NCI-H526 (cell line): Measurements from ENCODE around the gene ELP4.

Source experiments
- DNase-seq, 2 experiments: peaks; one replicate each; lab custom pipeline; 2025; lab: John Stamatoyannopoulos, UW

ELP4 gene

DNA sequence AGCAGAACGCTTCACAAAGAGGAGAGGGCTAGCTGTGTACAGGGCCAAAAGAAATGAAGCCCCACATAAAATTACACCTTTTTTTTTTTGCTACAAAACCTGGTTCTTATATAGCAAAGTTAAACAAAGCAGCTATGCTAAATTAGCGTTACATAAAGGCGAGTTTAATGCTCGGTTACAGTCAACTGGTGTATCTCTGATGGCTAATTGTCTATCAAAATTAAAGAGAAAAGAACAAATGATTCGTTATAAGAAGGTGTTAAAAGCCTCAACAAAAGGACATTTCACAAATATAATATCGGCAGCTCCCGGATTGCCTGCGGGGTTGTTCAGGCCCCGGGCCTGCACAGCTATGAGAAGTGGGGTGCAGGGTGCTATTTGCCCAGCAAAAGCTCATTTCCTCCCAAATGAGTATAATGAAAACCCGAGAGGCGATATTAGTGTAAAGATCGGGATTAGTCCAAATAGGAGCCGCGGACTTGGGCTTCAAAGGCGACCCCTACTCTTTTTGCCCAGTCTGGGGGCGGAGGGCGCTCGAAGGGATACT, 314.8 kb downstream of the ELP4 start:
- DNase-seq, result no peak

DNA sequence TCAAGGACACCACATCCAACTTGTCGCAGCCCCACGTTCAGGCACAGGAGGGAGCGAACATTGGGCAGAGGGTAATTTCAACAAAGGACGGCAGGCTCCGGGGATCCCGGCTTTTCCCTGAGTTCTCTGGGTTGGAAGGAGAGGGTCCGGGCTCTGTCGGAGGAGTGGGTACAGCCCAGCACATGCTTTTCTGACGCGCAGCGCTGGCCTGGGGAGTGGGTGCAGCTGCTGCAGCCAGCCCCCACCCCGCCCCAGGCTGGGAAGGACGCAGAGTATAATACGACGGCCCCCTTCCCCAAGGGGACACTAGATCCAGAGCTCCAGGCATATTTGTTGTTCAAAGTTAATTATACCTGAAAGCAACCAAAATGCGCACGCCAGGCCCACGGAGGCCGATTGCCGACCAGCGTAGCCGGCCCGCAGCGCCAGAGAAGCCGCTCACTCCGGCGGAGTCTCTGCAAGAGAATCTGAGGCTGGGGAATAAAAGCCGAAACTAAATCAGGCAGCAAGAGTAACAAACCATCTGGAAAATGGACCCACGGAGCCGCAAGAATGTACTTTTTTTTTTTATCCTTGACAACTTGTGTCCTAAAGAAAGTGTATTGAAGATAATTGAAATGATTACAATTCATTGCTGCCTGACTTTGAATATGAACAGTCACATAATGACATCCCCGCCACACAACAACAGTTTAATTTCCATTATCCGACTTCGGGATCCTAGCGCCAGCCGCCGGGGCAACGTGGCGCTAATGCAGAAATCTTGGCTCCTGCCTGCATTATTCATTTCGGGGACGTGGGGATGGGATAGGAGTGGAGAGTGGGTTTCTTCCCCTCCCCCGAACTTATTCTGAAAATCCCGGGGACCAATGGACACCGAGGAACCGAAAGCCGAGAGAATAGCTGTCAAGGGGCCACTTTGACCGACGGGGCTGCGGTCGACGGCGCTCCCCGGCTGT, 315.6 kb downstream of the ELP4 start:
- no peak for DNase-seq

DNA sequence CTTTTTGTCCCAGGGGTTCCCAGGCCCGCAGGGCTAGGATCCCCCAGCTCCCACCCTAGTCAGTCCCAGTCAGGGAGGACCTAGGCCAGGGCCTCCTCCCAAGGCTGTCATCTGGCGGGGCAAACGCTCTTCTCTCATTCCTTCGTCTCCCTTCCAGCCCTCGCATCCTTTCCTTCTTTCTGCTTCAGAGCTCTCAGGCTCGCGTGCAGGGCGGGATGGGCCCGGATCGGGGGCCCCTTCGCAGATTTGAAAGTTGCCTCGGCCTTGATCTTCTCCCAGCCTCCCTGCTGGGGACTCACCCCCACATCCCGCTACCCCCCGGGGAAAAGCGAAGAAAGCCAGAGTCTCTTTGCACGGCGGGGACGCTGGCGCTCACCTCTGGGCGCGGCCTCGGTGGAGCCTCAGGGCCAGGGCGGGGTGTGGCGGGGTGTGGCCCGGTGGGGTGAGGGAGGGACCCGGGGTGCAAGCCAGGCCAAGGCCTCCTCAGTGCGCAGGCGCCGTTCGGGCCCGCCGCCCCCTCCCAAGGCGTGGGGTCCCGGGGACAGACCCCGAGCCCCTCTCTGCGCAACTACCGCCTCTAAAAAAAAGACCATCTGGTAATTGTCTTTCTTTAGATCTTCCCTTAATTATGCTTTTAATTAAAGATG, 316.4 kb downstream of the ELP4 start:
- DNase-seq, result no peak

DNA sequence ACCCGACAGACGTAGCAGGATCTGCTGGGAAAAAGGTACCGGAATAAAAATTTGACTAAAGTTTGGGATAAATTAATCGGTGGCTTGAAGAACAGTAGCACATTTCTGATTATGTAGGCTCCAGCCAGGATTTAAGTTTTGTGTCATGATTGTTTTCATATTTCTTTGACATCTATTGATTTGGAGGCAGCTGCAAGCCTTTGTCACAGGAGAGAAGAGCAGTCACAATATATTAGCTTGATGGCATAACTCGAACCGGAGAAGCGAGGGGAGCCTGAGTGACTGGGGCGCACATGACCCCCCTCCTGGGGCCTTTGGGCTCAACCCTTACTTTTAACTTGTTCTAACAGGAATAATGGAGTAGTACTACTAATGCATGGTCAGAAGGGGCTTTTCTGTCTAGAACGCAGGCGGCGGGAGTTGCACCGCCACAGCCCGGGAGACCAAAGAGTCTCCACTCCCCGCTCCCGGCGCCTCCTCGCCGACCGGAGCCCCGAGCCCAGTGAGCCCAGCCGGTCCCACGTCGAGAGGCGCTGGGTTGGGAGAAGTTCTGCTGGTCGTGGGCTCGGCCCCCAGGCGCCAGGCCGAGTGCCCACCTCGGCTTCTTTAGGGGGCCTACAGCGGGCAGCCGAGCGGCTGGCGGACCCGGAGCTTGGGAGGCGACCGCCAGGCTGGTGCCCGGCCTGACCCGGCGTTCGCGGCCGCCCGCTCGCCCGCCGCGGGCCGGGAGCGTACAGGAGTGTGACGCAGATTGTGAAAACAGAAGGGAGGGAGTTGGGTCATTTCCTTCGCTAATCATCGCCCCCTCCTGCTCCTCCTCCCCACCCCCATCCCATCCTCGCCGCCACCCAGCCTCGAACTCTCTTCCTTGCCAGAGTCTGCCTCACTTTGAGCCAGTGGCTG, 317.2 kb downstream of the ELP4 start:
- DNase-seq, result no peak

DNA sequence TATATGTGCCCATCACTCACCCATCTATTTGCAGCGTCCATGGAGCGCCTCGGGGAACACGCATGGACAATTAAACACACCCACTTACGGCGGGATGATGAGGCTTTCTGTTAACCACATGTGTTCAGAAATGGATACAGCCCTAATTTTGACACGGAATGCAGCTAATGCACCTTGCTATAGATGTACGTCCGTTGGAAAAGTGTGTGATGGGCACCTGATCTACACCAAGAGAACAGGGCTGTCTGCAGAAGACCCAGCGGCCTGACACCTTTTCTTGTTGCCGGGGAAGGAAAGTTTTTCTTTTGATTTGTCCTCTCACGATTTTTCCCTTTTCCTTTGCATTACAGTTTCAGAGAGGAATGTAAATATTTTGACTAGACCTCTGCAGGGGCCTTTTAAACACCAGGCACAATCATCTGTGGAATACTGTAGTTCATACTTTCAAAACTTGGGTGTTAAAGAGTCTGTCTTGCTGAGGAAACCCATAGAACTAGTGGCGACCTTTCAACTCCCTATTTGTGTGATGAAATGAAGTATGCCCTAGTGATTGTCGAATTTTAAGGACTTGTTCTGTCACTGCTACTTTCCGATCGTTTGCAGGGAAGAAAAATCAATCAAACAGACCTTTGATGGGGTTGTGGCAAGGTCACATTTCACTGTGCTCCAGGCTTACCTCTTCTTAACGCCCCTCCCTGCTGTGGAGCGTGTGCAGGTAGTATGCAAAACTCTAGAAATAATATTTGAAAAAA, 318.1 kb downstream of the ELP4 start:
- peak in 1 of 2 experiments; percentile 47 for DNase-seq

DNA sequence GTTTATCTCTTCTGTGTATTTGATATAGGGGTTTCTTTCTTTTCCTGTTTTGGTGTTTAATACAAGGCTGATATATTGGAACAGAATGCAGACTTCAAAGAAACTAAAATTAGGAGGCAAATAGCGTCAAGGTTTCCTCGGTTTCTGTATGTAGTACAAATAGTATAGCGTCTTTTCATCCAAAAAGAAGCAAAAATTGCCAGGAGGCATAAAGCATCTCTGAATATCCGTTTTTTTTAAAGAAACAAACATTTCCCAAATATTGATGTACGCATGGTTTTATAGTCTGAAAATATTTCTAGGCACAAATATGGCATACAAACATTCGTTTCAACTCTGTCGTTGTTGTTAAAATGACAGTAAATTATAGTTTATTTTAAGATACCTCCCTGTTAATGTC, 318.6 kb downstream of the ELP4 start:
- DNase-seq, result no peak

DNA sequence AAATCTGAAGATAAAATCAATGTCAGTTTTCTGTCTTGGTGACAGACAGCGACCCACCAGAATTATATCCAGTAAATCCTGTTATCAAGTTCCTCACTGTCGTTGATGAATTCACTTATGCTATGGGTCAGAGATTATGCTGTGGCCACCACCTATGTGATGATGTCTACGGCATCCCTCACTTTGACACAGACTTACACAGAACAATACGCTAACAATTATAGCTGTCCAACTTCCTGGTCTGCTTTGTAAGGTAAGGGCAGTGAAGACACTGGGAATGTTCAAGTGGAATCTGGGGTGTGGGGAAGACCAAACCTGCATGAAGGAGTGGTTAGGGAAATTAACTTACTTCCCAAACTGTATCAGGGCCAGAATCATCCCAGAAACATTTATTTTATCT, 320.8 kb downstream of the ELP4 start:
- DNase-seq, result no peak

DNA sequence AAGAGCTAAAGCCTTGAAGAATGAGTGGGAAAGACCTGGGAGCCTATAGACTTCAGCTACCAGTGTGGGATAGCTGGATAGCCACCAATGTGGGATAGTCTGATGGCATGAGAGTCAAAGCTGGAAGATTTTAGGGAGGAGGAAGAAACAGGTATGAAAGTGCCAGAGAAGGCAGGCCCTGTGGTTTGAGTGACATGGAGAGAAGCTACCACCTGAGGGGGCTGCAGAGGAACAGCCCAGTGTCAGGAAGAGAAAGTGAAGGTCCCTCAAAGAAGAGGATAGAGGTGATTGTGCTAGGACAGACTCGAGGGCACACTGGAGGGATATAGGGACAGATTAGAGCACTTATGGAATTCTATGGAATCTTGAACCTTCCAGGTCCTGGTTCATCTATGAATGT, 324.7 kb downstream of the ELP4 start:
- DNase-seq, result no peak
